ENCODE results near the gene NIP7. TPM values are rescaled to one million over a fixed set of nuclear protein-coding genes. Genes with fewer than 3 reads are reported as not detected.

NIP7 gene
- polyA plus RNA-seq, 2 donors, result 16.4 to 22.3 TPM

DNA sequence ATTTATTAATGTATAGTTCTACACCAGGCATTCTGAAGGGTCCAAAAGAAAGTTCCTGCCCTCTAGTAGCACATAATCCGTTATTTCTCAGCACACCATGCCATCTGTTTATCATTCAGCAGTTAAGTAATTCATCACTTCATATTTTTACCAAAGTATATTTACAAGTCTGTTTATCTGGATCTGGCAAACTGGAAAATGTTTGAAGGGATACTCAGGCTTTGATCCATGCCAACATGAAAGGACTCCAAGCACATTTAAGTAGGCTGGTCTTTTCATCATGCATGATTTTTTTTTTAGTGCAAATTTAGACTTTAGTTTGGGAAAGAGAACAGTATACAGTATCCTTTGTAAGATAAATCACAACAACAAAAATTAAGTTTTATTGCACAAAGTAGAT, 32.5 kb upstream of the NIP7 start:
- H3K4me3 ChIP-seq (ENCODE audit: low read depth in 1 of 2, low read length in 2 of 2), result no peak overlapping the region
- H3K4me1 ChIP-seq (ENCODE audit: control insufficient read depth in 2 of 2, insufficient read depth in 2 of 2, low read length in 1 of 2), result peaks cover 0 to 3% of the 10 kb centered on the region in 2 donors
- H3K27ac ChIP-seq (ENCODE audit: low read depth in 2 of 2, low read length in 1 of 2), result no peak overlapping the region
- H3K9me3 ChIP-seq (ENCODE audit: control insufficient read depth in 2 of 2, insufficient read depth in 1 of 2, low read depth in 1 of 2, low read length in 1 of 2), result no peaks in the 10 kb centered on the region
- no peaks in the 10 kb centered on the region for H3K27me3 ChIP-seq (ENCODE audit: control insufficient read depth in 1 of 2, insufficient read depth in 2 of 2, low read length in 2 of 2)
- H3K36me3 ChIP-seq (ENCODE audit: control insufficient read depth in 2 of 2, insufficient read depth in 2 of 2, low read length in 1 of 2), result peaks cover 0 to 2% of the 10 kb centered on the region in 2 donors
- WGBS, 2 donors, result 59 to 69% methylated on average over 1 of the region's 1 CpG

- H3K4me1 ChIP-seq (ENCODE audit: control insufficient read depth in 2 of 2, insufficient read depth in 2 of 2, low read length in 1 of 2), result peaks cover 0 to 3% of the 10 kb centered on the region in 2 donors
- no peaks in the 10 kb centered on the region for H3K9me3 ChIP-seq (ENCODE audit: control insufficient read depth in 2 of 2, insufficient read depth in 1 of 2, low read depth in 1 of 2, low read length in 1 of 2)
- H3K27ac ChIP-seq (ENCODE audit: low read depth in 2 of 2, low read length in 1 of 2), result no peak overlapping the region
- no peaks in the 10 kb centered on the region for H3K27me3 ChIP-seq (ENCODE audit: control insufficient read depth in 1 of 2, insufficient read depth in 2 of 2, low read length in 2 of 2)
- H3K36me3 ChIP-seq (ENCODE audit: control insufficient read depth in 2 of 2, insufficient read depth in 2 of 2, low read length in 1 of 2), result no peaks in the 10 kb centered on the region
- no peak overlapping the region for H3K4me3 ChIP-seq (ENCODE audit: low read depth in 1 of 2, low read length in 2 of 2)
- 92% methylated on average over 2 of the region's 2 CpGs for WGBS, 2 donors
Measured at GRCh38 chr16:69307856-69308255, 31.7 kb upstream of the NIP7 start.

DNA sequence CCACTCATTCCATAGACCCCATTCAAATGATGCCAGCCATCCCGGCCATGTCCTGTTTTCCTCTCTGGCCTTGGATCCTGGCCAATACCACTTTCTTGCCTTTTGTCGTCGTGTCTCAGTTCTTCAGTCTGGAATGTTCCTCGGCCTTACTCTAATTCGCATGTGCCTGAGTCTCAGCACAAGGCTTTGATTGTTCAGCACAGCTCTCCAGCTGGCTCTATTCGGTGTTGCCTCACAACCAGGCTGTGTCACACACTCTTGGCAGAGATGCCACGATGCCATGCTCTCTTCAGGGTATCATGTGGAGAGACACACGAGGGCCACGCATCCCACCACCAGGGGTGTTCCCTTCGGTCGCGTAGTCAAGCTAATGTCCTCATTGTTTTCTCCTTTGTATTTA, 30.3 kb upstream of the NIP7 start:
- Histone ChIP-seq H3K4me3 (ENCODE audit: low read depth in 1 of 2, low read length in 2 of 2) (no peak overlapping the region), H3K9me3 (ENCODE audit: control insufficient read depth in 2 of 2, insufficient read depth in 1 of 2, low read depth in 1 of 2, low read length in 1 of 2) (no peaks in the 10 kb centered on the region), H3K27me3 (ENCODE audit: control insufficient read depth in 1 of 2, insufficient read depth in 2 of 2, low read length in 2 of 2) (no peaks in the 10 kb centered on the region), H3K4me1 (ENCODE audit: control insufficient read depth in 2 of 2, insufficient read depth in 2 of 2, low read length in 1 of 2) (peaks cover 0 to 3% of the 10 kb centered on the region in 2 donors), H3K27ac (ENCODE audit: low read depth in 2 of 2, low read length in 1 of 2) (no peak overlapping the region), H3K36me3 (ENCODE audit: control insufficient read depth in 2 of 2, insufficient read depth in 2 of 2, low read length in 1 of 2) (peaks cover 0 to 4% of the 10 kb centered on the region in 2 donors)
- WGBS, 2 donors, result 87 to 88% methylated on average over 12 of the region's 12 CpGs

- H3K9me3 ChIP-seq (ENCODE audit: control insufficient read depth in 2 of 2, insufficient read depth in 1 of 2, low read depth in 1 of 2, low read length in 1 of 2), result no peaks in the 10 kb centered on the region
- peak within 1 kb of the TSS; percentile 87 to 95 for H3K27ac ChIP-seq (ENCODE audit: low read depth in 2 of 2, low read length in 1 of 2)
- H3K4me1 ChIP-seq (ENCODE audit: control insufficient read depth in 2 of 2, insufficient read depth in 2 of 2, low read length in 1 of 2), result peaks cover 0 to 3% of the 10 kb centered on the region in 2 donors
- H3K27me3 ChIP-seq (ENCODE audit: control insufficient read depth in 1 of 2, insufficient read depth in 2 of 2, low read length in 2 of 2), result no peaks in the 10 kb centered on the region
- peaks cover 2 to 10% of the 10 kb centered on the region in 2 donors for H3K36me3 ChIP-seq (ENCODE audit: control insufficient read depth in 2 of 2, insufficient read depth in 2 of 2, low read length in 1 of 2)
- 8 to 9% methylated on average over 70 of the region's 70 CpGs for WGBS, 2 donors
- H3K4me3 ChIP-seq (ENCODE audit: low read depth in 1 of 2, low read length in 2 of 2), result peak within 1 kb of the TSS; percentile 70 to 89
Measured at GRCh38 chr16:69310653-69311532, 28.7 kb upstream of the NIP7 start, which contains the start of gene VPS4A. TSS of gene VPS4A (plus strand) at chr16:69311350. CDS start at chr16:69311512, 162 bp downstream.

DNA sequence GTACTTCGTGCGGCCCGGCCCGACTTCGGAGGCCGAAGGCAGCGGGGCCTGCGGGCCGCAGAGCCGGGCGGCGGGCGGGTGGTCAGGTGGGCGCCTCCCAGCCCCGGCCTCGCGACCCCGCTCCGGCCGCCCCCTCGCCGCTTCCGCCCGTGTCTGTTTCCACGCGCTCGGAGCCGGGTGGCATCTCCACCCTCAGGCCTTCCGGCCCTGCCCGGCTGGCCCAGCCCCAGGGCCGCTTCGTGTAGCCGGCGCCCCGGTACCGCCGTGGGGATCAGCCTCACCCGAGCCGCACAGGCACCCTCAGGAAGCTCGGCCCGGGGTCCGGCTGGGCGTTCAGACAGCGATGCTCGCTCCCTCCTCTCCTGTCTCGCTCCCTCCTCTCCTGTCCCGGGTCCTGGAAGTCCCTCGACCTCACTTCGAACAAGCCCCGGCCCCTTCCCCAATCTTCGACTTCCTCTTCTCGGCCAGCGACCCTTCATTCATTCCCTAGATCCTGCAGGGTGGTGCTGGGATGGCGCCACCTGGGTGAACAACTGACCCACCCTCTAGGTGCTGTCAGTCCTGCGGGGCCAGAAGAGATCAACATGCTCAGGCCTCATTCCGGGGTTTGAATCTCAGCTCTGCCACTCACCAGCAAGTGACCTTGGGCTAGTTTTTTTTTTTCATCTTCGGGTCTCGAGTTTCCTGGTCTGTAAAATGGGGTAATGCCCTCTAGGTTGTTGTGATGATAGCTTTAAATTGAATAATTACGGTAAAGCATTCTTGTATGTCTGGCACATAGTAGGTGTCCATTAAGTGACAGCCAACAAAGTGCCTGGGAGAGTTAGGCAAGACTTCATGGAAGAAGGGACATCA, 27.8 kb upstream of the NIP7 start:
- WGBS, 2 donors, result 1% methylated on average over 52 to 59 of the region's 59 CpGs
- H3K4me1 ChIP-seq (ENCODE audit: control insufficient read depth in 2 of 2, insufficient read depth in 2 of 2, low read length in 1 of 2), result peaks cover 0 to 3% of the 10 kb centered on the region in 2 donors
- H3K27ac ChIP-seq (ENCODE audit: low read depth in 2 of 2, low read length in 1 of 2), result peak overlapping the region; percentile 87 to 95

DNA sequence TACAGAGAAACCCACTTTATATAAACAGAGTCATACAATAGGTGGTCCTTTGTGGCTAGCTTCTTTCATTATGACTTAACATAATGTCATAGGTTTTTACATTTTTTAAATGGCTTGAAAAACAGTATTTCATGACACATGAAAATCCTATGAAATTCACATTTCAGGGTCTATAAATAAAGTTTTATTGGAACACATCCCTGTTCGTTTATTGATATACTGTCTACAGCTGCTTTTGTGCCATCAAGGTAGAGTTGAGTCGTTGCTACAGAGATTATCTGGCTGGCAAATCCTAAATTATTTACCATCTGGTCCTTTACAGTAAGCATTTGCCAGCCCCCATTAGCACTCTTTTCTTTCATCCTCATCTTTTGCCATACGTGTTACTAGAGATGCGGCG, 26.1 kb upstream of the NIP7 start:
- Histone ChIP-seq H3K4me3 (ENCODE audit: low read depth in 1 of 2, low read length in 2 of 2) (no peak overlapping the region), H3K27ac (ENCODE audit: low read depth in 2 of 2, low read length in 1 of 2) (no peak overlapping the region), H3K27me3 (ENCODE audit: control insufficient read depth in 1 of 2, insufficient read depth in 2 of 2, low read length in 2 of 2) (no peaks in the 10 kb centered on the region), H3K9me3 (ENCODE audit: control insufficient read depth in 2 of 2, insufficient read depth in 1 of 2, low read depth in 1 of 2, low read length in 1 of 2) (no peaks in the 10 kb centered on the region), H3K4me1 (ENCODE audit: control insufficient read depth in 2 of 2, insufficient read depth in 2 of 2, low read length in 1 of 2) (peaks cover 0 to 3% of the 10 kb centered on the region in 2 donors), H3K36me3 (ENCODE audit: control insufficient read depth in 2 of 2, insufficient read depth in 2 of 2, low read length in 1 of 2) (peaks cover 13 to 27% of the 10 kb centered on the region in 2 donors)
- WGBS, 2 donors, result 92% methylated on average over 5 of the region's 5 CpGs

More for the DNA sequence above, 27.8 kb upstream of the NIP7 start:
- H3K36me3 ChIP-seq (ENCODE audit: control insufficient read depth in 2 of 2, insufficient read depth in 2 of 2, low read length in 1 of 2), result peaks cover 11 to 19% of the 10 kb centered on the region in 2 donors
- peak overlapping the region; percentile 70 to 89 for H3K4me3 ChIP-seq (ENCODE audit: low read depth in 1 of 2, low read length in 2 of 2)
- H3K27me3 ChIP-seq (ENCODE audit: control insufficient read depth in 1 of 2, insufficient read depth in 2 of 2, low read length in 2 of 2), result no peaks in the 10 kb centered on the region
- no peaks in the 10 kb centered on the region for H3K9me3 ChIP-seq (ENCODE audit: control insufficient read depth in 2 of 2, insufficient read depth in 1 of 2, low read depth in 1 of 2, low read length in 1 of 2)

DNA sequence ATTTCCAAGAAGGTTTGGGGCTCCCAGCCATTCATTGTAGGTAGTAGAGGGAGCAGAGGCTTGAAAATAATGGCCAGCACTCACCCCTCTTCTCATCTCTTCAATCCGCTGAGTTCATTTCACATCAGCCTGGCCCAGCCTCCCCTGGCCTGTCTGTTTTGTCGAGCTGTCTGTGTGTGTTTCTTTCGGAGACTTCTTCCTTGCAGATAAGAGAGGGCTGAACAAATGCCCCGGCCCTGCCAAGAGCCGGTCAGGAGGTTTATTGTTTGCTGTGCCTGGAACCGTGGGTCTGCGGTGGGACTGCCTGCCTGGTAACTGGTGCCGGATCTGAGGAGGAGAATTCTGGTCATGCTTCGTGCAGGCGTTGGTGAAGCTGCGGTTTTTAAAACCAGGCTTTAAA, 25.0 kb upstream of the NIP7 start:
- Histone ChIP-seq H3K27me3 (ENCODE audit: control insufficient read depth in 1 of 2, insufficient read depth in 2 of 2, low read length in 2 of 2) (no peaks in the 10 kb centered on the region), H3K9me3 (ENCODE audit: control insufficient read depth in 2 of 2, insufficient read depth in 1 of 2, low read depth in 1 of 2, low read length in 1 of 2) (no peaks in the 10 kb centered on the region), H3K36me3 (ENCODE audit: control insufficient read depth in 2 of 2, insufficient read depth in 2 of 2, low read length in 1 of 2) (peaks cover 13 to 37% of the 10 kb centered on the region in 2 donors), H3K27ac (ENCODE audit: low read depth in 2 of 2, low read length in 1 of 2) (no peak overlapping the region), H3K4me3 (ENCODE audit: low read depth in 1 of 2, low read length in 2 of 2) (no peak overlapping the region), H3K4me1 (ENCODE audit: control insufficient read depth in 2 of 2, insufficient read depth in 2 of 2, low read length in 1 of 2) (peaks cover 0 to 3% of the 10 kb centered on the region in 2 donors)
- WGBS, 2 donors, result 81 to 87% methylated on average over 11 of the region's 11 CpGs

GRCh38 chr16:69315486-69316311, 23.9 kb upstream of the NIP7 start:
- H3K36me3 ChIP-seq (ENCODE audit: control insufficient read depth in 2 of 2, insufficient read depth in 2 of 2, low read length in 1 of 2), result peaks cover 24 to 49% of the 10 kb centered on the region in 2 donors
- H3K4me1 ChIP-seq (ENCODE audit: control insufficient read depth in 2 of 2, insufficient read depth in 2 of 2, low read length in 1 of 2), result no peaks in the 10 kb centered on the region
- H3K27me3 ChIP-seq (ENCODE audit: control insufficient read depth in 1 of 2, insufficient read depth in 2 of 2, low read length in 2 of 2), result no peaks in the 10 kb centered on the region
- H3K9me3 ChIP-seq (ENCODE audit: control insufficient read depth in 2 of 2, insufficient read depth in 1 of 2, low read depth in 1 of 2, low read length in 1 of 2), result no peaks in the 10 kb centered on the region
- H3K4me3 ChIP-seq (ENCODE audit: low read depth in 1 of 2, low read length in 2 of 2), result no peak overlapping the region
- no peak overlapping the region for H3K27ac ChIP-seq (ENCODE audit: low read depth in 2 of 2, low read length in 1 of 2)
- 80 to 87% methylated on average over 30 of the region's 30 CpGs for WGBS, 2 donors

GRCh38 chr16:69316595-69317034, 23.0 kb upstream of the NIP7 start:
- H3K36me3 ChIP-seq (ENCODE audit: control insufficient read depth in 2 of 2, insufficient read depth in 2 of 2, low read length in 1 of 2), result peaks cover 31 to 57% of the 10 kb centered on the region in 2 donors
- WGBS, 2 donors, result 90 to 91% methylated on average over 17 of the region's 17 CpGs
- no peak overlapping the region for H3K4me3 ChIP-seq (ENCODE audit: low read depth in 1 of 2, low read length in 2 of 2)
- no peaks in the 10 kb centered on the region for H3K27me3 ChIP-seq (ENCODE audit: control insufficient read depth in 1 of 2, insufficient read depth in 2 of 2, low read length in 2 of 2)
- H3K4me1 ChIP-seq (ENCODE audit: control insufficient read depth in 2 of 2, insufficient read depth in 2 of 2, low read length in 1 of 2), result no peaks in the 10 kb centered on the region
- no peaks in the 10 kb centered on the region for H3K9me3 ChIP-seq (ENCODE audit: control insufficient read depth in 2 of 2, insufficient read depth in 1 of 2, low read depth in 1 of 2, low read length in 1 of 2)
- H3K27ac ChIP-seq (ENCODE audit: low read depth in 2 of 2, low read length in 1 of 2), result no peak overlapping the region

Data from esophagus (tissue), 2 donors.